ENCODE measurements around the gene CDH4.

The CDH4 gene

DNA sequence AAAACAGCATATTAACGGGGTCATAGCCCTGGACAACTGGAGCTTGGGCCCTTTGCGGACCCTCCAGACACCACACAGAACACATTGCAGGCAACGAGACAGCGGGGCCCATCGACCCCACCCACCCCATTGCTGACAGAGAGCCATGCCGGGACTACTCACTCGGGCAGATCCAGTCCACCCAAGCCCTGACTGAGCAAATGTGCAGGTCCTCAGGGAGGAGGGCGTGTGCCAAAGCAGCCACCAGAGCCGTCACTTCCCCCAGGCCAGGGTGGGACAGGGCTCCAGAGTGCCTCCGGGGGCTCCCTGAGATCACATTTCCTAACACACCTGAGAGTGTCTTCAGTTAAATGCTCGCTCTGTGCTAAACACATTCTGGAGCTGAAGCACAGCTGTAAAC lies 114.9 kb downstream of the CDH4 start:
- no peak for DNase-seq

DNA sequence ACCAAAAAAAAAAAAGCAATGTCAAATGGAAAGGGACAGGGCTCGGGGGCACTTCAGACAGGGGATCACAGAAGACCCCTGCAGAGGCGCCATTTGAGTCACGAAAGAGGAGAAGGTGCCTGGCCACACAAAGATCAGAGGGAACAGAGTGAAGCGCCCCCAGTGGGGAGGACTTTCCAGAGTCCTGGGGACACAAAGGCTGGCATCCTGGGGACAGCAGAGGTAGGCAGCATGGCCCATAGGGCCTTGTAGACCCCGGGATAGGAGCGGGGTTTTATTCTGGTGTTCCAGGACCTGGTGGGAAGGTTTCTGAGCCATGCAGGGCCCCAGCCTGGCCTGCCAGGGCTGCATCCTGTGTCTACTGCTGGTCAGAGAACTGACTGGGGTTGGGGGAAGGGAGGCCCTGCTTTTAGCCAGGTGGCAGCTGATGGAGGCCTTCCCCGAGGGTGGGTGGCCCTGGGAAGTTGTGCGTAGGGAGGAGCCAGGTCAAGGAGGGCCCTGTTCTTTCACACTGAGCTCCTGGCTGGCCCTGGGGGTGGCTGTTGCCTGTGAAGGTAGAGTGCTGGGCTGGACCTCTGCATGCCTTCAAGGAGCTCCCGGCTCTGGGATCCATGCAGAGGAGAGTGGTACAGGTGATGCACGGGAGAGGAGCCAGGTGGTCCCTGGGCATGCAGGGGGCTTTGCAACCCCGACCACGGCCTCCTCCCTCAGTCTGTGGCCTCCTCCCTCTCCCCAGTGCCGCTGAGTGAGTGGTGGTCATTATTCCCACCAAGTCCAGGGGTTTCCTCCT lies 117.9 kb downstream of the CDH4 start:
- no peak for DNase-seq

DNA sequence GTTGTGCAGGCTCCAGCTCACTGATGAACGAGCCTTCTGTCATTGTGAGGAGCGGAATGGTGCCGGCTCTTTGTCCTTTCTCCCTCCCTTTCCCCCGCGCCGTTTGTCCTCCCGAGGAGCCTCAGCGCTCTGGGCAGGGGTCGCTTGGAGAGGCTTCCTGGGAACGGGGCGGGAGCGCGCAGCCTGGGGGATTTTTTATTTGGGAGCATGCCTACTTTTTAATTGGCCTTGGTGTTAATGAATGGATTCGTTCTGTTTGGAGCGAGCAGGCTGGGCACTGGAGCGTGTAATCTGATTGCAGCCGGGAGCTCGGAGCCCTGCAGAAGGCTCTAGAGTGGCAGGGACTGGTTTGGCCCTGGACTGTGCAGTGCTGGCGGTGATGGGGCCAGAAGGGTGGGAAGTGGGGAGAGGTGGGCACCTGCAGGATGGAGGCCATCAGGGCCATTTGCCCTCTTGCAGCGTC lies 118.8 kb downstream of the CDH4 start:
- DNase-seq, result no peak

DNA sequence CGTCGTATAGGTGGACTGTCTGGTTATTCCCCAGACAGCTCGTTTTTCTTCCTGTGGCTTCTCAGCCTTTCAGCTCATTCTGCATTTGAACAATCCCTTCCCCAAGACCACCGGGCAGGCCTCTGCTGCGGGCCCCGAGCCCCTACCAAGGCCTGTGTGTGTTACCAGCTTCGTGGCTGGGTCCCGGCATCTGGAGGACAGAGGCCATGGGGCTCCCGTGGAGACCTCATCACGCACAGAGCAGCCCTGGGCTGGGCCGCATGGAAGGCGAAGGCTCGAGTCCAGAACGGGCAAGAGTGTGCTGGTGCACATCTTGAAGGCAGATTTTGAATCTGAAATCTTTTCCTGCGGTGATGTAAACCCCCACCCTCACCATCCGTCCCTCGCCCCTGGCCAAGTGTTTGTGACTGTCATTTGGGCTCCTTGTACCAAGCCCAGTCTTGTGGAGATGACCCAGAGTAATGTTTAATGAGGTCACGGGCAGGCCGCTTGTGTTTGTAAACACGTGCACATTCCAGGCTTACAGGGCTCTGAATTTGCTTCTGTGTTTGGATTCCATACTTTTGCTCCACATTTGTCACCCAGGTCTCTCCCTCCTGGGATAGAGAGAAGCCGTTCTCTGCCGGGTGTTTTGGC lies 119.6 kb downstream of the CDH4 start:
- DNase-seq, result no peak

DNA sequence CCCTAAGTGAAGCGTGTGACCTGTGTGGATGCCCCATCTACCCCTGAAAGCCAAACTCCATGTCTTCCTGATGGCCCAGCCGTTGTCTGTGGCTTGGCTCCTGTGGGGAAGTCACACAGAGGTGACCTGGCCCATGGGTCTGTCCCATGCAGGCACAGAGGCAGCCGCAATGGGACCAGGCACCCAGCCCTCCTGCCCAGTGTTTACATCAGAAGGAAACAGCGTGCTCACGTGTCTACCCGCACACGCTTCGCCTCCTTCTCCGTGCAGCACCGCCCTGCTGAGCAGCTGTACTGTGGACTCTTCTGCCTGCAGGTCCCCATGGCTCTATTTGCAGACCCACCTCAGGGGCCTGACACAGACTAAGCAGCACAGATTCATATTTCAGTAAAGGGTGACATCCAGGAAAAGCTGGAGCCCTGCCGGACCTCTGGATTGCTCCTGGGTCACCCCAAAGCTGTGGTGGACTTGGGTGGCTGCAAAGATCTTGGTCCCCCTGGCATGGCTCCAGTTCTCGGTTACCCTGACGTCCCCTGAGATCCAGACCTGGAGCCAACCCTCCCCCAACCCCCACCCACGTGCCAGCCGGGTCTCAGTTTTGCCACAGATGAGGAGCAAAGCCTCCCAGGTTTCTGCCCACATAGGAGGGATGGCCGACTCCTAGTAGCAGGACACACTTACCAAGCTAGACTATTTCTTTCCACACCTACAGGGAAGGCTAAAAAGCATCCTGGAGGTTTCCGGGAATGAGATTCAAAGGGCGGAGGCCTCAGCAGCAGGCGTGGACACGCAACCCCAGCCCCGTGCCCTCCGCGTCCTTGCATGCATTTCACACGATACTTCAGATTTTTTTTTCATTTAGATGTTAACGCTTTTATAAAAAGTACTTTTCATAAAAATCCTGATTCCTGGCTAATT lies 120.3 kb downstream of the CDH4 start:
- DNase-seq, result no peak

DNA sequence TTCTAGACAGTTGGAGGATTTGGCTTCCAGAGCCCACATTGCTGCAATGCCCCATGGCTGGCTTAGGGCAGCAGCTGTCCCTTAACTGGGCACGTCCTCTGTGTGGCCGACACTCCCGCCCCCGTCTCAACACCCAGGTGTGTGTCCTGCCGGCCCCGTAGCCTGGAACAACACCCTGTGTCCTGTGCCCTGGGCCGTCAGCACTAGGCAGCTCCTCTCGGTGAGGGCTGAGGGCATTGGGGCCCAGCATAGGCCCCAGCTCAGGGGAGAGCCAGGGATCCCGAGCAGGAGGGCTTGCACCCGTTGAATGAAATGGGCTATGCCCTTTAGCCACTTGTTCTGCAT lies 121.0 kb downstream of the CDH4 start:
- no peak for DNase-seq

DNA sequence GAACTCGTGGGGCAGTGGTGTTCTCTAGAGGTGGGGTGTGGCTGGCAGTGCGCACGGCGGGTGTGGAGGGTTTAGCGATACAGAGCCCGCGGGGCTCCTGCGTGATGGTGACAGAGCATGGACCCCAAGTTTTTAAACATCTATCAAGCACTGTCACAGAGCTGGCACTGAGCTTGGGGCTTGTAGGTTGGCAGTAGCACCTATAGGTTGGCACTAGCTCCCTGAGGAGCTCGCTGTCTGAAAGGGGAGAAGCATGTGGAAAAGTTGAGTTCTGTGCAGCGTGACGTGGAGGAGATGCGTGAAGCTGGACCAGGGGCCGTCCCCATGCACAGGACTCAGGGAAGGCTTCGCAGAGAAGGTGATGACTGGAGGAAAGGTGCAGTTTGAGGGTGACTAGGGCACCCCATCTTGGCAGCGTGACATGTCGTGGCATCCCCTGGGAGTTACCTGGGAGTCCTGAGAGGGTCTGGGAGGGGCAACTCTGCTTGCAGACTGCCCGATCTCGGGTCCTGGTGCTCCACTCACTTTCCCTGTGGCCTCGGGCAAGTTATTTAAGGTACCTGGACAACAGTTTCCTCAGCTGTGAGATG lies 122.0 kb downstream of the CDH4 start:
- DNase-seq, result no peak

DNA sequence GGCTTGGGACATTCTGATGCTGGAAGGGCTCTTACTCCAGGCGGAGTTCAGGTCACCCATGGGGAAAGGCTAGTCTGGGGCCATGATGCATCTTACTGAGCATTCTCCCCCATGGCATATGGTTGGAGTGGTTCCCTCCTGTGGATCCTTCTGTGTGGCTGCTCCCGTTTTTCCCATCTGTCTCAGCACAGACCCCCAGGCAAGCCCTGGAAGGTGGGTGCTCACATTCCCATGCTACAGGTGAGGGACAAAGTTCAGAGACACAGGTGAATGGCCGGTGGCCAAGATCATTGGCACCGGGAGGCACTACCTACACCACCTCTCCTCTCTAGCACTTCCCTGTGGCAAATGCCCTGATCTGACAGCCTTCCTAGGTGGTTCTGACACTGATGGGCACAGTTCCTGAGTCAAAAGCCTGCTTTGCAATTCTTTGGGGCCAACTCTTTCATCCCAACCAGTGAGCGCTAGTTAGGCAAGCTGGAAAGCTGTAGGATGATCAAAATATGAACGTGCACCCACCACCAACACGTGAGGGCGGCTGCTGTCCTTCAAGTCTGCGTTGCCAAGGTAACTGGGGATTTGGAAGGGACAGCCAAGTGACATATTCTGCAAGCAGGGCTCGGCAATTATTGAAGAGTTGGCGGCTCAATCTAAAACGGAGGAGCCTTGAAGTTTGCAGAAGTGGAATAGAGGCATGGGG lies 124.6 kb downstream of the CDH4 start:
- DNase-seq, result no peak

DNA sequence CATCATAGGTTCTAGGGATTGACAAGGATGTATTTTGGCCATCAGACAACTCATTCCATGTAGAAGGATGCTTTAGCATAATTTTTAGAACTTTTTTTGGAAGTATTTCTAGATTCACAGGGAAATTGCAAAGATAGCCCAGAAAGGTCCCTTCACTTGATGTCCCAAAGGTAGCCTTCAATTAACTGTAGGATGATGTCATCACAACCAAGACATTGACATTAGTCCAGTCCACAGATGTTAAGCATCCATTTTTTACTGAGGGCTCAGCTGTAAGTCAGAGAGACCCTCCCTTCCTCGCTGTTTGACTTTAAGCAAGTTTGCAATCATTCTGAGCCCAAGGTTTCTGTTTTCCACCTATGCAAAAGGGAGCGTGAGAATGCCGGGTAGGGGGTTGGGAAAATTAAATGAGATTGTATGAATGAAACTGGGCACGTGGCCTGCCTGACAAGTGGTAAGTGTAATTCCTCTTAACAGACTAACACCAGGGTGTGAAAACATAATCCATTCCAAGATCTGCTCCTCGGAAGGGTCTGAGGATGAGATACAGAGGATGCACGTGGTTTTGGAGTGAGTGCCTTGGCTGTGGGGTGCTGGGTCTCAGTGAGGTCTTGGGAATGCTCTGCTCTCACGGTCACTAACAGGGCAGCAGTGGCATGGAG lies 126.8 kb downstream of the CDH4 start:
- no peak for DNase-seq

DNA sequence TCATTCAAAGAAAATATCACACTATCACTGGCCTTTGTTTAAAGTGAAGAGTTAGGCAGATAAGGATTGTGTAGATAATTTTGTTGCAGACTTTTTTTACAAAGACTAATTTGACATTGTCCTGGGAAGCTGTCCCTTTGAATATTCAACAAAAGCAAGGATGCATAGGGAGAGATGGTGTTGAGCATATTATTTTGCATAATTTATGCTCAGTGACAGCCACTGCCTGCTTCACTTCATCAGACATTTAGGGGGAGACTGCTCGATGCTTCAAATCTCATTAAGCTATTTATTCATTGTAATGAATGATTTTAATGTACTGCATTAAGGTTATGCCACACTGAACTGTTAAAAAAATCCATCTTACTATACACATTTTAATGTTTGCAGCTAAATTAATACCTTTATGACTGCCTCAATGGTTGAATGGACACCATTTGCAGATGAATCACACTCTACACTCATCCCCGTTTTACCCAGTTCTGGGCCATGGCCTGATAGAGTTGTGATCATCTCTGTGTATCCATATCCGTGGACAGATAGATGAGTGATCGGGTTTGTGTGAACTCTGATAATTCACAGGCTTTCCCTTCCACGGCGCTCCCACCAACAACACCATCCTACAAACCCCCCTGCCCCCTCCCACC lies 128.0 kb downstream of the CDH4 start:
- DNase-seq, result no peak

DNA sequence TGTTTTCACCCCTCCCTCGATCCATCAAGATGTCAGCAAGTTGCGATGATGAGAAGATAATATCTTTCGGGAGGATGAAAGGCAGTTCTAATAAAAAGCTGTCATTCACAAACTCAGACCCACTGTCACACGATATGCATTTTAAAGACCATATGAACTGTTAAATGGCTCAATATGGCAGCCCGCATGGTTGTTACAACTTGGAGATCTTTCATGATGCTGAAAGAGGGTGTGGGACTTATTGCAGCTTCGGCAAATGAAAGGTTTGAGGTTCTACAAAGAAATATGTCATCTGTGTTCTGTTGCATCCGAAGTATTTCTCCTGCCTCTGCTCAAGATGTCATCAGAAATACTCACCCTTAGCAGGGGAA lies 128.5 kb downstream of the CDH4 start:
- no peak for DNase-seq

DNA sequence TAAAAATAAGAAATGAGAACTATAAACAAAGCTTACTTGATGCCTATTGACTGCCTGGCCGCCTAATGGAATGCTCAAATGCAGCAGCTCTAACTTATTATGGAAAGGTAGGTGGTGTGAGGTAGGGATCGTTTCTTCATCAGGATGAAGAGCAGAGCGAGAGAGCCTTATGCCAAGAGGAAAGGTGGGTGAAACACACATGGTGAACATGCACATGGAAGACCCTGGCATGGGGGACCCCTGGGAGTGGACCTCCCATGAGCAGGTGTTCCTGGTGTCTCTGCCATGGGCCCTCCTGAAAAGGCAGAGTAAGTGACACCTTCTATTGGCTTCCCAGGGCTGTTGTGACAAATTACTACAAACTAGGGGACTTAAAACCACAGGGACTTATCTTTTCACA lies 130.1 kb downstream of the CDH4 start:
- no peak for DNase-seq

DNA sequence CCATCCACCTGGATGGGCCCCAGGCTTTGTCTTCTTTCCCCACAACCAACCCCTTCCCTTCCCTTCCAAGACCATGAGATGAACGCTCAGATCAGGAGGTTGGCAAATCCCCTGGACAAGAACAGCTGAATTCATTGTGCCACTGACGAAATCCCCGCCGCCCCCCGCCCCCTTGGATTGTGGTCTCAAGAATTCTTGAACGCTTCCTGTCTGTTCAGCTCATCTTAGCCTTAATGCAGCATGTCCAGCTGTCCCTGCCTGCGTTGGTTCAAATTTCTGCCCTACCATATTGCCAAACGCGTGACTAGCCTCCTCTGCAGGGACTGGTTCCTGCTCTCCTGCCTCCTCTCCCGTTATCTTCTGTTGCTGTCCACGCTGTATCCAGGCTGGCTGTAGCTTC lies 133.2 kb downstream of the CDH4 start:
- DNase-seq, result no peak

DNA sequence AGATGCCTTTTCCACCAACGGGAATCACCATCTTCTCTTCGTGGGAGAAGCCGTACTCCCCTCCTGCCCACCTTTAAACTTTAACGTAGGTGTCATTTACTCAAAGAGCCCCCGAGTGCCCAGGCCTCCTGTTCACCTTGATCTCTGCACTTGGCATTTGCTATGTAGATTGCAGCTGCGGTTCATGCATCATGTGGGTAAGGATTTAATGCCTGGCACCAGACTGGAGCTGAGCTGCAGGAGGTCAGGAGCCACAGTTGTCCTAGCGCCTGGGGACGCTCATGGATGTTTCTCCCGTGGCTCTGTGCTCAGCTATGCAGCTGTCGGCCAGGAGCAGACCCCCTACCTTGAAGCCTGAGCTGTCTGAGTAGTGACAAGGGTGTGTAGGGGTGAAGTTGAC lies 133.7 kb downstream of the CDH4 start:
- no peak for DNase-seq

DNA sequence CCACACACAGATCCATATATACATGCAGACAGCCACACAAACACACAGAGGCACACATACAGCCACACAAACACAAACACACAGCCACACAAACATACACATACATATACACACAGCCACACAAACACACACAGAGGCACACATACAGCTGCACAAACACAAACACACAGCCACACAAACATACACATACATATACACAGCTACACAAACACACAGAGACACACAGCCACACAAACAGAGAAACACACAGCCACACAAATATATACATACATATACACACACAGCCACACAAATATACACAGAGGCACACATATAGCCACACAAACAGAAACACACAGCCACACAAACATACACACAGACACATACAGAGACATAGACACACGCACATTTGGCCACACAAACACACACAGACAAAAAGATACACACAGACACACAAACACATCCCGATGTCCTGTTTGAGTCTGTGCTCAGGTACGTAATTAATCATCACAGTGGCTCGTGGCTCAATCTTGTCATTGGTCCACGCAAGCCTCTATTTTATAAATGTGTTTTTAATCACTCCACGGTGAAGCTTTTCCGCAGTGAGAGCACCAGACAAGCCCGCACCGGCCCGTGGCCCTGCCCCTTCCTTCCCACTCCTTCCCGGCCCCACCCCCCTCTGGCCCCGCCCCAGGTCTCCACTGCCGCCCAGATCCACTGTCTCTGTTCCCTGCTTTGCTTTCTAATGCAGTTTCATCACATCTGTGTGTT lies 135.3 kb downstream of the CDH4 start:
- no peak for DNase-seq

DNA sequence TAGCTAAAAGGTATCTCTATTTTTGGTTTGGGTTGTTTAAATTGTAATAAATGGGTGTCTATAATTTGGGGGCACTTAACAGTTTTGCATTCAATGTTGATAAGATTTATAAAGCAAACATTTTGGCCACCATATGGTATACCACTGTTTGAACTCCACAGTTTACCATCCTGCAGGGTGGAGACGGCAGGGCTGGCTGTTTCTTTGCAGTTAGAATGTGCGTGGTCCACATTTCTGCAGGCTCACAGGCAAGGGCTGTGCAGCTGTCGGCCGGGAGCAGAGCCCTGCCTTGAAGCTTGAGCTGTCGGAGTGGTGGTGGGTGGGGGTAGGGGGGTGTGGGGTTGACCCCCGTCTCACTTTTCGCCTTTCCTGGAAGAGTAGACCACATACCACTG lies 135.9 kb downstream of the CDH4 start:
- DNase-seq, result no peak

DNA sequence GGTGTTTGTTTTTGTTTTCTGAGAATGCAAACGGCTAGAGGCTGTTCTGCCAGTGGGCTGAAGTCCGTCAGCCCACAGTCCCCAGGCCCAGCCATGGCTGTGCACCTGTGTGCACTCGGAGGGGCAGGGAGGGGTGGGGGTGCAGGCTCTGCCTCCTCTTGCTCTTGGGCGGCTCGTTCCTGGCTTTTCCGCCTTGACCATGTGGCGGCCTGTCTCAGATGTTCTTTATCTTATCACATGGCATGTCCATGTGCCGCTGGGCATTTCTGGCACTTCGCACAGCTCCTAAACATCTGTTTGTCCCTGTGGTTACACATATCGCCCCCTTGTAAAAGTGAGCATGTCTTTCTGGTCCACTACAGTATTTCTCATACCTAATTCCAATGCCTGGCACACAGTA lies 137.0 kb downstream of the CDH4 start:
- DNase-seq, result no peak

DNA sequence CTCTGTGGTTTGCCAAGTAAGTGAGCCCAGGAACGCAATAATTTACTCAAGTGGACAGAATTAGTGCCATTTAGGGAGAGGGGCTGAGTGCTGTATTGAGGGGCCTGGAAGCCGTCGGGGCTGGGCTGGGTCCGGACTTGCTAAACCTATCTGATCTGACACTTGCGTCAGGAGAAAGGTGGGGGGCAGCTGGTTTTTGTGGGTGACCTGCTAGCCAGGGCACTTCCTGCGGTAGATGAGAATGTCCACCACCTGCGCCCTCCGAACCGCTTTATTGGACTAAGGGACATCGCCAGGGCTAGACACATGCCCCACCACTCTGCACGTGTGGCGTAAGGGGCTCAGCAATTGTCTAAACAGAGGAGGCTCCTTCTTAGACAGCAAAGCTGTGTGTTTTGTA lies 139.1 kb downstream of the CDH4 start:
- no peak for DNase-seq

DNA sequence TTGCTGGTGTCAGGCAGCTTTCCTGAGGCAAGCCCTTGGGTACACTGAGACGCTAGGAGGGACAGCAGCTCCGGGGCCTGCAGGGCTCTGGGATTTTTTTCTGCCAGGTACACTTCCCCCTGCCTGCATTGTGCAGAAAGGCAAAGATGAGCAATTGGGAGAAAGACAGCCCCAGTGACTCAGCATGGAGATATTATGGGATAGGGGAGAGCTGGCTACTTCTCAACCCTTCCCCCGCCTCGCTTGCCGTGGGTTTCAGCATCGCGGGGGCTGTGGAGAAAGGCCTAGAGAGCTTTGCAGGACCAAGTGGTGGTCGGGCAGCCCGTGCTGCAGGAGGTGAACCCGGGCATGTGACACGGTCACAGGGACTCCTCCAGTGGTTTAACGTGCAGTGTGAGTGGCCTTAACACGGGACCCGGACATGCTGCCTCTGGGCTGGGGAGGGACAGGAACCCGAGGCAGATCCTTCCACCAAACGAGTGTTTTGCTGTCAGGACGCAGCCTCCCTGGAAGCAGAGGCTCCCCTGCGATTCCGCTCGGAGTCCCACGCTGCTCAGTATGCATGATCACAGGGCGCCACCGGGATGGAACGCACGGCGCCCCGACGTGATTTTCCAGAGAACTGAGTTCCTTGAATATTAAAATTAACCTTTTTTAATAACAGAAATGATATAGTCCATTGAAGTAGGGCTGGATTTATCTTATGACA lies 139.9 kb downstream of the CDH4 start:
- DNase-seq, result no peak

DNA sequence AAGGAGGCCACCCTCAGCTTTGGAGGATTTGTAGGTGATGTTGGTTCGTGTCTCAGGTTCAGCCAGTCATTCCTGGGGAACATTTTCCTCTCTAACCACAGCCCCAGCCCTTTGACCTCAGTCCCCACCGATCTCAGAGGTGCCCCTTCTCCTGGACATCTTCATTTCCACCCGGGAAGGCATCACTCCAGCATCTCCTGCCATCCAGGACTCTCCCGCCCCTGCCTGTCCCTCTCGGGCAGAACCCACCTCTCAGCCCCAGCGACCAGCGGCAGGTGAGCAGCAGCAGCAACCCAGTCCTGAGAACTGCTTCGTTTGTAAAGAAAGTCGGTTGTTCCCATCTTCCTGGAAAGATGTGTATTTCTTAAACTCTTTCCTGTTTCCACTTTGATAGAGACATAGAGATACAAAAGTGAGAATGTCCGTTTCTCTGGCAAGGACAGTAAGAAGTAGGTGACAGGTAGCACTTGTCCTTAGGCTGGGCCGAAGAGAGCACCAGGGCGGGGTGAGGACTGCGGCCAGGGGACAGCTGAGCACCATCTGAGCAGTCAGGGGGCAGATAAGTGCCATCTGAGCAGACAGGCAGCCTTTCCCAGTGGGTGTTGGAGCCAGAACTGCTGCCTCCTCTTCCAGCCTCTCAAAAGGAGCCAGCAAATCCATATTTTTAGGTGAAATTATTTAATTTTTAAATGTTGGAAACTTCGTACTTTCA lies 142.2 kb downstream of the CDH4 start:
- no peak for DNase-seq

Measured in NCI-H2107 (cell line).